SK-N-MC (cell line): ENCODE data around the gene IGLL1.

ENCODE experiments used
- EZH2 ChIP-seq: fragments of 200-600 bp; sonication (generic); IDR thresholded peaks from one replicate; pipeline ENCODE4 v1.6.1; 2017; ENCODE audit warnings: antibody characterized with exemption
- FOXP2 ChIP-seq: optimal IDR thresholded peaks from 2 replicates; pipeline ENCODE3; 2011; ENCODE audit warnings: mild to moderate bottlenecking, moderate library complexity; ENCODE audit not compliant: insufficient read depth; ENCODE audit errors: extremely low read length, control extremely low read depth
- POLR2AphosphoS5 ChIP-seq: IDR thresholded peaks from 2 replicates; pipeline ENCODE4 v1.6.1; 2012; ENCODE audit warnings: mild to moderate bottlenecking, low read depth, low read length, borderline replicate concordance

DNA sequence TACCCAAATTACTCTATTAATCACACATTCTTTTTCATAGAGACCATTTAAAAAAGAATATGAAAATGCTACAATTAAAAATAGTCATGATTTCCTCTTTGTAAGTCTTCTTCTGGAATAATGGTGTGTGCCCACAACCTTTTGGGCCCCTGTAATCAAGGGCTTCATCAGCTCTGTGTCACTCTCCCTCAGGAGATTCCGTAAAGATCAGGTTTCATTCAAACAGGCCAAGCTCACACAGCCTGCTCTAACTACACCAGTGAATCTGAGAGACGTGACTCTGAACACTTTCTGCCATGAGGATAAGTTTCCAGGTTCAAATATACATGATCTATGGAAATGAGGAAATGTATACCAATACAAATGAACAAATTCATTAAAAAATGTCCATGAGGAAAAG is 42.5 kb upstream of the IGLL1 start:
- TF ChIP-seq EZH2 = no peak
- TF ChIP-seq POLR2AphosphoS5 = no peak
- TF ChIP-seq FOXP2 = no peak
